Measurements from ENCODE around the gene HIVEP3. TPM values are rescaled to one million over a fixed set of nuclear protein-coding genes. Genes with fewer than 3 reads are reported as not detected.
"Not testable (repeated sequence)": the region's sequence is repeated elsewhere in the genome, so short reads cannot be mapped to it uniquely, and the experiment has no call there.

The HIVEP3 gene
- total RNA-seq, 2 donors from 2014 or later, result 2.3 to 12.8 TPM

- ATAC-seq (ENCODE audit: insufficient number of reproducible peaks, low FRiP score, low read depth) (no peak), DNase-seq (ENCODE audit: low spot score) (no peak)
- H3K36me3 ChIP-seq, result no peaks in the 10 kb centered on the region
Observed at GRCh38 chr1:41559331-41559730, 359.4 kb downstream of the HIVEP3 start.

GRCh38 chr1:41558761-41559171, 360.0 kb downstream of the HIVEP3 start:
- TF ChIP-seq, protein P1, sequence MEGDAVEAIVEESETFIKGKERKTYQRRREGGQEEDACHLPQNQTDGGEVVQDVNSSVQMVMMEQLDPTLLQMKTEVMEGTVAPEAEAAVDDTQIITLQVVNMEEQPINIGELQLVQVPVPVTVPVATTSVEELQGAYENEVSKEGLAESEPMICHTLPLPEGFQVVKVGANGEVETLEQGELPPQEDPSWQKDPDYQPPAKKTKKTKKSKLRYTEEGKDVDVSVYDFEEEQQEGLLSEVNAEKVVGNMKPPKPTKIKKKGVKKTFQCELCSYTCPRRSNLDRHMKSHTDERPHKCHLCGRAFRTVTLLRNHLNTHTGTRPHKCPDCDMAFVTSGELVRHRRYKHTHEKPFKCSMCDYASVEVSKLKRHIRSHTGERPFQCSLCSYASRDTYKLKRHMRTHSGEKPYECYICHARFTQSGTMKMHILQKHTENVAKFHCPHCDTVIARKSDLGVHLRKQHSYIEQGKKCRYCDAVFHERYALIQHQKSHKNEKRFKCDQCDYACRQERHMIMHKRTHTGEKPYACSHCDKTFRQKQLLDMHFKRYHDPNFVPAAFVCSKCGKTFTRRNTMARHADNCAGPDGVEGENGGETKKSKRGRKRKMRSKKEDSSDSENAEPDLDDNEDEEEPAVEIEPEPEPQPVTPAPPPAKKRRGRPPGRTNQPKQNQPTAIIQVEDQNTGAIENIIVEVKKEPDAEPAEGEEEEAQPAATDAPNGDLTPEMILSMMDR (IDR thresholded peaks at IDR 0.05), result no peak
- Histone ChIP-seq H3K4me3 (no peak overlapping the region), H3K27ac (no peak overlapping the region), H3K36me3 (no peaks in the 10 kb centered on the region), H3K27me3 (replicated peaks; ENCODE audit: insufficient read depth) (no peaks in the 10 kb centered on the region), H3K4me1 (ENCODE audit: control insufficient read depth in 1 of 2, low read depth in 2 of 2) (peaks cover 5 to 15% of the 10 kb centered on the region in 2 donors), H3K9me3 (no peaks in the 10 kb centered on the region)
- no peak for ATAC-seq (ENCODE audit: insufficient number of reproducible peaks, low FRiP score, low read depth)
- no peak for DNase-seq (ENCODE audit: low spot score)

More at GRCh38 chr1:41559331-41559730, 359.4 kb downstream of the HIVEP3 start:
- Histone ChIP-seq H3K9me3 (no peaks in the 10 kb centered on the region), H3K4me1 (ENCODE audit: control insufficient read depth in 1 of 2, low read depth in 2 of 2) (peaks cover 5 to 15% of the 10 kb centered on the region in 2 donors), H3K27ac (no peak overlapping the region), H3K4me3 (no peak overlapping the region), H3K27me3 (replicated peaks; ENCODE audit: insufficient read depth) (no peaks in the 10 kb centered on the region)
- TF ChIP-seq, protein P1 (IDR thresholded peaks at IDR 0.05), result no peak

DNA sequence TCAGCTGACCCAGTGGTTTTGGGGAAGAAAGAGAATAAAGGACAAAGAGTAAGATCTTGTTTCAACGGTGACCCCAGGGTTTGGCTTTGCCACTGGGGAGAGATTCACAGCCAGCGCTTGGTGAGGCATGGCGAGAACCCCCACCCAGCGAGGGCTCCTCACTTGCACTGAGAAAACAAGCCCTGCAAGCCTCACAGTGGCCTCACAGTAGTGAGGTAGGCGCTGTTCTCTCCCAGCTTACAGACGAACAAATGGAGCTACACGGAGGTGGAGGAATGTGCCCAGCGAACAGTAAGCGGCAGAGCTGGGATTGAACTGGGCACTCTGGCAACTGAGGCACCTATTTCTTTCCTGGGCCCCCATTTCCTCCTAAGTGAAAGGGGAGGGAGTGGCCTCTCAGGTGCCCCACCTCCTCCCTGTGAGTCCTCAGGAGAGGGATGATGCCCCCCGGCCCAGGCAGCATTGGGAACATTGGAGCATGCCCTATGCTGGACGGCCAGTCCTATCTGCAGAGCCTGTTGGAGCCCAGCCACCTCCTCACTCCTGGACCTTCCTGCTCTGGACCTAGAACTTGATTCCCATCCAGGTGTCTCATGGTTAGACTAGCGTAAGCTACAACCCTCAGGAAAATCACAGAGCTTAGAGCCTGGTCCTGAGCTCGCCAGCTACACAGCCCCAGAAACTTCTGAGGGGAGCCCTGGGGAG, 360.8 kb downstream of the HIVEP3 start:
- Histone ChIP-seq H3K36me3 (no peaks in the 10 kb centered on the region), H3K27me3 (replicated peaks; ENCODE audit: insufficient read depth) (no peaks in the 10 kb centered on the region), H3K27ac (no peak overlapping the region), H3K9me3 (no peaks in the 10 kb centered on the region), H3K4me1 (ENCODE audit: control insufficient read depth in 1 of 2, low read depth in 2 of 2) (peaks cover 5 to 15% of the 10 kb centered on the region in 2 donors), H3K4me3 (no peak overlapping the region)
- DNase-seq (ENCODE audit: low spot score) (no peak), ATAC-seq (ENCODE audit: insufficient number of reproducible peaks, low FRiP score, low read depth) (no peak)
- TF ChIP-seq, protein P1 (IDR thresholded peaks at IDR 0.05), result no peak

- H3K9me3 ChIP-seq; H3K4me3 ChIP-seq; H3K36me3 ChIP-seq; H3K27me3 ChIP-seq (replicated peaks; ENCODE audit: insufficient read depth); ATAC-seq (ENCODE audit: insufficient number of reproducible peaks, low FRiP score, low read depth); H3K27ac ChIP-seq; DNase-seq (ENCODE audit: low spot score): not testable (repeated sequence)
- H3K4me1 ChIP-seq (ENCODE audit: control insufficient read depth in 1 of 2, low read depth in 2 of 2), result peaks cover 5 to 15% of the 10 kb centered on the region in 2 donors
Observed at GRCh38 chr1:41554746-41555145, 364.0 kb downstream of the HIVEP3 start.

DNA sequence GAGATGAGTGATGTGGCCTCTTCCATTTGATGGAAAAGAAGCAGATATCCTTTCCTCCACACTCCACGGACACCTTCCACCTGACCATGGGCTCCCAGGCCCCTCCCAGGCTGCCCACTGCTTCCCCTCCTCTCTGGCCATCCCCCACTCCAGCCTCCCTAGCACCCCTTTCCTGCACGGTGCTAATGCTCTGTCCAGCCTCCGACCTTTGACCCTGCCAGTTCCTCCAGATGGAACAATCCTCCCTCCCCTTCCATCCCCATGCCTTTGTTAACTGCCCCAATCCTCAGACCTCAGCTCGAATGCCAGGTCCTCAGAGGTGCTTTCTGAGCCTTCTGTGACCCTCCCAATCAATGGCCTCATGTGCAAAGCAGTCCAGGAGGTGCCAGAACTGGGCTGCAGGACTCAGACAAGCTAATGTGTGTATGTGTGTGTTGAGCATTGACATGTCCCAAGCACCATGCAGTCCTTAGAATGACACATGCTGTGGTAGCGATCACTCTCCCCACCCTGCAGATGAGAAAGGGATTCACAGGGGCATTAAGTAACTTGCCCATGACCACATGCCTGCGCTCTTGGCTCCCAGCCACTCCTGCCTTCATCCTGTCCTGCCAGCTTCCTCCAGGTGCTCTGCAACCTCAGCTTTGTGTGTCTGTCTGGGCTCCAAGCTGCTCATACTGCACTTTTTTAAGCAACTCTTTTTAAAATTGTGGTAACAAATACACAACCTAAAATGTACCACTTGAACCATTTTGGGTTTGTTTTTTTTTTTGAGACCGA, 370.8 kb downstream of the HIVEP3 start:
- H3K27ac ChIP-seq, result no peak overlapping the region
- H3K36me3 ChIP-seq, result no peaks in the 10 kb centered on the region
- H3K4me3 ChIP-seq, result no peak overlapping the region
- TF ChIP-seq, protein P1 (IDR thresholded peaks at IDR 0.05), result no peak
- H3K4me1 ChIP-seq (ENCODE audit: control insufficient read depth in 1 of 2, low read depth in 2 of 2), result no peaks in the 10 kb centered on the region
- ATAC-seq (ENCODE audit: insufficient number of reproducible peaks, low FRiP score, low read depth) (no peak), DNase-seq (ENCODE audit: low spot score) (no peak)
- H3K27me3 ChIP-seq (replicated peaks; ENCODE audit: insufficient read depth), result no peaks in the 10 kb centered on the region
- H3K9me3 ChIP-seq, result no peaks in the 10 kb centered on the region
